Left kidney (tissue), 8 donors: Measurements from ENCODE around the gene SCLT1. TPM values are rescaled to one million over a fixed set of nuclear protein-coding genes. Genes with fewer than 3 reads are reported as not detected.
"Not testable (repeated sequence)": the region's sequence is repeated elsewhere in the genome, so short reads cannot be mapped to it uniquely, and the experiment has no call there.

Experiments
- DNase-seq: peaks from one replicate; pipeline ENCODE4 v3.0.0-alpha.2; 2013
- long read RNA-seq, 8 donors: transcript quantifications; one replicate each; lab custom pipeline, GENCODE V29; 2026
- polyA plus RNA-seq: library from polyadenylated mRNA; unstranded; fragments of 120-200 nt; gene quantifications from one replicate; pipeline ENCODE4 v1.2.1, GENCODE V29; 2013; ENCODE audit not compliant: insufficient read length

Gene SCLT1
- polyA plus RNA-seq = 24.6 TPM
- long read RNA-seq, donor 1, partial matches to known transcripts = 0 of 2 reads
- long read RNA-seq, donor 1, other reads (novel, unspliced or antisense) = 0 of 2 reads
- long read RNA-seq, donor 2 = 0 reads
- long read RNA-seq, donor 3 = 0 reads
- long read RNA-seq, donor 4 = 0 reads
- long read RNA-seq, donor 5, partial matches to known transcripts = 12 of 13 reads
- long read RNA-seq, donor 5, other reads (novel, unspliced or antisense) = 0 of 13 reads
- long read RNA-seq, donor 6 = 0 reads
- long read RNA-seq, donor 7, partial matches to known transcripts = 51 of 51 reads
- long read RNA-seq, donor 7, other reads (novel, unspliced or antisense) = 0 of 51 reads
- long read RNA-seq, donor 8 = 0 reads

DNA sequence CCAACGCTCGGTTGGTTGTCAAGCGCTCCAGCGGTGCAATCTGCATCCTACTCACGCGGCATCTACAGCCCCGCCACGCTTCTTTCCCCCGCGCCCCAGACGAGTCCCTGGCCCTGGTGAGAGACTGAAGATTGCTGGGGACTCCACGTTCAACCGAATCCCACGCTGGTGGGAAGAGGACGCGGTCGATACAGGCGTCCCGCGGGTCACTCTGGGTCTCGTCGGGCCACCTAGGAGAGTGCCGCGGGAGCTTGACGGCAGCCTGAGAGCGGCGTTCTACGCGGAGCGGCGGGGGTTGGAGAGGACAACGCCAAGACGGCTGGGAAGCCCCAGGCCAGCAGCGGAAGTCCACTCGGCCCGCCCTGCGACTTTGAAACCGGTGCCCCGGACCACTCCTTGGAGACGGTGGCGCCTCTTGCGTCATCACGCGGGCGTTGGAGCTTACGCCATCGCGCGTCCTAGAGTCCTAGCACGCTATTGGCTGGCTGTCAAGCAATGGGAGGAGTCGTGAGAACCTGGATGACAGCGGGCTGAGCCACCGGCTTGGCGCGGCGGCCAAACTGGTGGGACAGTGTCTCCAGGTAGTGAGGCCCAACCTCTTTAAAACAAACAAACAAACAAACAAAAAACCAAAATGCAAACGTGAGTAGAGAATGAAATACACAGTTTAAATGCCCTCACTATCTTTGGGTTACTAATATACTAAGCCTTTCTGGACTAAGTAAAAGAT lies at the start of gene SCLT1:
Gene SCLT1 (minus strand): TSS at position 349 of the 730 bp plus-strand sequence. CDS start 436 bp downstream, outside the sequence.
- DNase-seq = peak; percentile 98

DNA sequence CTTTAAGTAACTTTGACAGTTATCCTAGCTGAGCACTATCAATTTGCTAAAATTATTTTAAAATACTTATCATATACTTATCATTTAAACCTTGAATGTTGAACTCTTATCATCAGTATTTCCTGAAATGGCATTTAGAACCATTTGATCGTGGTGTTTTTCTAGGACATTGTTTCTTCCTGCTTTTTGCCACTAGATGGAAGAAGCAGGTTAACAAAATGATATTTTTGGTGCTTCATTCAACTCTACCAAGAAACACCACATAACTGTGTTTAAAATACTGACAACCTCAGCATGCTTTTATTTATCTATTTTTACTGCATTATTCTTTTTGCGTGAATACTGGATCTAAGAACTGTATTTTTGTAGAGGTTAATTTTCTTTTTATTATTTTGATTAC lies 47.2 kb upstream of the SCLT1 start:
- DNase-seq = no peak

DNA sequence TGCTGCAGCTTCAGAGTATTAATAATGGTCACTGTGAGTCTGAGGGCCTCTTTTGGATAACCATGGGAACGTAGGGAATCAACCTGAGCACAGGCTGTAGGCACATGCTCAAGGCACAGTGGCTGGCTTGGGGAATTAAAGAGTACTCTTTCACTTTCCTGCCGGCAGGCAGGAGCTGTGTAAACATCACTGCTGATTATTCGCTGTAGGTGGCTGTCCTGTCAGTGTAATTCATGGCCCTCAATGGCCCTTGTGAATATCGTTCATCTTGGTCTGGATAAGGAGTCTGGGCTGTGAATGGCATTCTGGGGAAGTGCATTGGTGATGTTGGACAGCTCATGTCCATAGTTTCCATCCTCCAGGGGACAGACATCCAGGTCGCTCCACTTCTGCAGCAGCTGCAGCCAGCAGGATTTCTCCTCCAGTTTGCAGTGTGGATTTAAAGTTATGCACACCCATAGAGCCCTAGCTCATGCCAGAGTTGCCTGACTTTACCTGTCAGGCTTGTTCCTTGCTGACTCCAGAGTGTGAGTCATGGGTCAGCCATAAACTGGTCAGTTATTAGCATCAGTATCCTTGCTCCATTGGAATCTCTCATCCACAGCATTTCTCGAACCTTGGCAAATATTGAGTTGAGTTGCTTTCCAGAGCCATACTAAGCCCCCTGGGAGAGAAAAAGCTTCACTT lies 45.6 kb upstream of the SCLT1 start:
- no peak for DNase-seq

GRCh38 chr4:129136433-129136832 lies 43.1 kb upstream of the SCLT1 start:
- no peak for DNase-seq

- DNase-seq = no peak
Observed at GRCh38 chr4:129131343-129131742, 38.0 kb upstream of the SCLT1 start.

DNA sequence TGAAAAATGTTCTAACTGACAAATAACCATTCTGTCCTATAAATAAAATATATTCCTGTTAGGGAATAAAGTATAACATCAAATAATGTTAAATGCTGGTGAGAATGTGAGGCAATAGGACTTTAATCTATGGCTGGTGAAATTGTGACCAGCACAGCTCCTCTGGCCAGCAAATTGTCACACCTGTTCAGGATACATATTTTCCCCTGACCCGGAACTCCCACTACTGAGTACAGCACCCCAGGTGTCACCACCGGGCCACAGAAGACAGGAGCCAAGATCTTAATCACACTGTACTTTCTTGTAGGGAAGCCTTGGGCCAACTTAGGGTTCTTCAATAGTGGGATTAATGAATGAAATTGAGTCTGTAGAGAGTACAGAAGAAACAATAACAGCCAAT lies 35.8 kb upstream of the SCLT1 start:
- no peak for DNase-seq

GRCh38 chr4:129126614-129127013 lies 33.3 kb upstream of the SCLT1 start:
- not testable (repeated sequence) for DNase-seq

DNA sequence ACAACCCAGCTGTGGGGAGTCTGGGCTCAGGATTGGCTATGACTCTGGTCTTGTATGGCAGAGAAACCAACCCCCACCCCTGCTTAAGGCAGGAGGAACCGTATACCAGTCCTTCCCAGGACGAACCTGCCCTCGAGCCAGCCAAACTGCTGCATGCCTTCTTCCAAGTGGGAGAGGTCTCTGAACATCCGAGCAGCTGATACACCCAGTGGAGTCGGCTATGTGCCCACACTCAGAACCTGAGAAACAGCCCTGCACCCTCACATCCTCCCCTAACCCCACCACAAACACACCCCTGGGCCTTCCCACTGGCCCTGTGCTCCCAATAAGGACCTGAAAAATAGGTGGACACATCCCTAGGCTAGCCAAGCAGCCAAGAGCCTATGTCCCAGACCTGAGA lies 24.4 kb upstream of the SCLT1 start:
- no peak for DNase-seq

DNA sequence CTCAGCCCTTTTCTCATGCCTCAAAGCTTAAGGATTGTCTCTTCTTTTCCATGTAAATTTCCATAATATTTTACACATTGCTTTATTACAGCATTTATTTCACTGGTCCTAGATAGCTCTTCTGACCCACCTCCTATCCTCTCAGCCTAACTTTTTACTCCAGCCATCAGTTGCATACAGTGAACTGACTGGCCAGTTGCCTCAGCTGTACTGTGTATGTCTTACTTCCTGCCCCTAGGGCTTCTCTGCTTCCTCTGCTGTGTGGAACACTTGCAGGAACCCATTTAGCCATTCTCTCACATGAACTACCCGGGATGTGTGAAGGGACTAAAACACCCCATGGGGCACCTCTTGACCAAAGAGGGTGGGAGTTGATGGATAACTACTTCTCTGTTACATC lies 20.6 kb upstream of the SCLT1 start:
- no peak for DNase-seq

DNA sequence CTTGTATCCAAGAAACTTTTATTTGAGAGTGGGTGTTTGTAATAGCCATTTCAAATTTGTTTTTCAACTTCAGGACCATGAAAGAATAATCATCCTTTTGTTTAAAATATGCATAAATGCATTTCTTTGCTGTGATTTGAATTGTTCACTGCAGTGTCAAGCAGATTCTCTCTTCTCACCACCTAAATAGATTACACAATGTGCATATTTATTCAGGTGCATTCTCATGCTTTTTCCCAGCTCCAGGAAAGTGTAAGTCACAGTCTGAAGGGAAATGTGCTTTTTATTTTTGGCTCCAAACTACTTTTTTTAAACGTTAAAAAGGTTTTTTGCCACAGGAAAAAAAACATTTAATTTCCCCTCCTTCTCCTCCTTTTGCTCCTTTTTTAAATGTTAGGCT lies 20.1 kb upstream of the SCLT1 start:
- DNase-seq = no peak

DNA sequence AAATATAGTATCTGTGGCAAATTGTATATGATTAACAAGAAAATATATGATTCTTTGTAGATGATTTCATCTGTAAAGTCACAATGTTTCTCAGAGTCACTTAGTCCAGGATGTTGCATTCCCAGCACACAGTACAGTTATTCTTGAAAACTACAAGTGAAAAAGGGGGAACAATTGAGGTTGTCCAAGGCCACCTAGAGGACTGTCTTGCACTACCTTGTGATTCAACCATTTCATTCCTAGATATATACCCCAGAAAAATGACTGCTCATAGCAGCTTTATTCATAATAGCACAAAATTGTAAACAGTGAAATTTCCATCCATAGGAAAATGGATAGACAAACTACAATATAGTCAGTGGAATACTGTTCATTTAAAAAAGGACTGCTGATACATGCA lies 18.6 kb upstream of the SCLT1 start:
- no peak for DNase-seq

DNA sequence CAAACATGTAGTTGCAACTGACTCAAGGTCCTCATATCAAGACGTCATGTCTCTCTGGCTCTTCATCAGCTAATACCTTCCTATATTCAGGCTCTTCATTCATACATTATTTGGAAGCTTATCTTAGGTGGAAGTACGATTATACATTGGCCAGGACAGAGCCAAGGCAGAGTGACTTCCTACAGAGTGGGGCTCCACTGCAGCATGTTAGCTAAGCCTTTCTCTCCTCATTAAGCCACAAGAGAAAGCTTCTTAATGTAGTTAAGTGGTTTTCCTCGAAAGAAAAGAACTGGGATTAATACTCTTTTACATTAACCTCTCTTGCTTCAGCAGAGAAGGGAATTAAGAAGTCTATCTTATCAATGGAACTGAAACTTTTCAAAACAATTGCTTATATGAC lies 17.6 kb upstream of the SCLT1 start:
- no peak for DNase-seq

- DNase-seq = no peak
Observed at GRCh38 chr4:129109965-129110824, 16.9 kb upstream of the SCLT1 start.

GRCh38 chr4:129098531-129099001 lies 5.2 kb upstream of the SCLT1 start:
- no peak for DNase-seq

DNA sequence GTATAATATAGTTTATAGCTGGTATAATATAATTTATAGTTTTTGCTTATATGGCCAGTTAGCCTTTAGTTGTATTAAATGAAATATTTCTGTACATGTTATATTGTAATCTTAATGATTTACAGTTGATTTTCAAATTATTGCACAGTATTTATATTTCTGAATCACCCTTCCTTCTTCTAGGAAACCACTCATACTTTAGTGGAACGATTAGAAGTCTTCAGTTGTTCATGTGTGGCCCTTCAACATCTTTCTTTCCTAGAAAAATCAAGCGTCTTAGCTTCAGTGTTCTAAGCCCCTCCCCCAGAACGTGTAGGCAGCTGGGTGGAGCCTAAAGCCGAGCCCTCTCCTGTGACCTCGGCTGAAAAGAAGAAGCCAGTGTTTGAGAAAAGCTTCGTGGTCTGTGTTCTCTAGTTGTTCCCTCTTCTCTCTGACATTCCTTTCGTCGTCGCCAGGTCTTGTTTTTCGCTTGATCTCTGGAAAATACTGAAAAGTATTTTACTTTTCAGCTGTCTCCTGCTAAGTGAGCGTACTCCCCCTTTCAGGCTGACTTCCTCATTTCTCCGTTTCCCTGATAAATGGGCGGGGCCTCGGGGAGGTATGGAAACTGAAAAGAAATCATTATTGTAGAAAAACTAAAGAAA lies 2.6 kb upstream of the SCLT1 start, which contains the start of gene C4orf33:
Gene C4orf33 (plus strand): TSS at position 342 of the 644 bp plus-strand sequence. CDS start 6,459 bp downstream, outside the sequence.
- DNase-seq = peak; percentile 71

DNA sequence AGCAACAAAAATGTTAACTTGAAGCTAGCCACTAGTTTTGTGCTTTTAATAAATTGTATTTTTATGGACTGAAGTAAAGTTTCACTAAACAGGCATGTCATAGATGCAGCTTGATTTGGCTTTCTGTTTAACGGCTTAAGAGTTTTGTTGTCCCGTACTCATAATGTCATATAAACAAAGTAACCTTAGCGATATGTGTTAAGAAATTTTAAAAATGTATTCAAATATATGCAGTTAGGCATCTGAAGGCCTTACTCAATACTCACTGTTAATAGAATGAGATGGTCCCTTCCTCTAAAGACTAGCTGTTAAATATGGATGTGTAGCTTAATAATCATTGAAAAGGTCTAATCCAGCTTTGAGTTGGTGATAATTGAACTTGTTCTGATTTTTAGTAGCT lies 1.0 kb upstream of the SCLT1 start:
- DNase-seq = no peak

GRCh38 chr4:129092631-129093190 lies 628 bp downstream of the SCLT1 start:
- peak; percentile 35 for DNase-seq

- no peak for DNase-seq
Observed at GRCh38 chr4:129087516-129087915, 5.8 kb downstream of the SCLT1 start.

DNA sequence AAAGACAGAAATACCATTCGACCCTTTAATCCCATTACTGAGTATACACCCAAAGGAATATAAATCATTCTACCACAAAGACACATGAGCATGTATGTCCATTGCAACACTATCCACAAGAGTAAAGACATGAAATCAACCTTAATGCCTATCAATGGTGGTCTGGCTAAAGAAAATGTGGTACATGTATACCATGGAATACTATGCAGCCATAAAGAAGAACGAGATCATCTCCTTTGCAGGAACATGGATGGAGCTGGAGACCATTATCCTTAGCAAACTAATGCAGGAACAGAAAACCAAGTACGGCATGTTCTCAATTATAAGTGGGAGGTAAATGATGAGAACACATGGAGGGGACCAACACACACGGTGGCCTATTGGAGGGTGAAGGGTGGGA lies 7.9 kb downstream of the SCLT1 start:
- DNase-seq = no peak

DNA sequence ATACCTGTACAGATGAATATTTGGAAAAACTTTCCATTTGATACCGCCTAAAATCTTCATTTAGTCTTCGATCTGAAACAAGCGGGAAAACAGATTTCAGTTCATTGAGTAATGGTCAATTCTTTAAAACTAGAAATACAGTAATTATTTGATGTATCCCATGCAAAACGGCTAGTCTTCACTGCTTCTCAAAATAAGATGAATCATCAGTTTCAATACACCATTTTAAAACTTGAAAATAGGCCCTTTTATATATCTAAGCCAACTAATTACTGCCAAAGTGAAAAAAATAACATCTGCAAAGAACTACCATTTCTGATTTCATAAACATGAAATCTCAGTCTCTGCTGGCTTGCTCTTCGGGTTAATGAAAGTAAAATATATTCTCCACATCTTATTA lies 11.0 kb downstream of the SCLT1 start:
- no peak for DNase-seq

DNA sequence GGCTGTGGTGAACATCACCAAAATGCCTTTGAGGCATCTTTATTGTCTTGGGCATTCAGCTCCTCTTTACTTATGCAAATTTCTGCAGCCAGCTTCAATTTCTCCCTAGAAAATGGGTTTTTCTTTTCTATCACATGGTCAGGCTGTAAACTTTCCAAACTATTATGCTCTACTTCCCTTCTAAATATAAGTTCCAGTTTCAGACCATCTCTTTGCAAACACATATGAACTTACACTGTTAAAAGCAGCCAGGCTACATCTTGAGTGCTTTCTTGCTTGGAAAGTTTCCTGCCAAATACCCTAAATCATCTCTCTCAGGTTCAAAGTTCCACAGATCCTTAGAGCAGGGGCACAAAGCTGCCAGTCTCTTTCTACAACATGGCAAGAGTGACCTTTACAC lies 13.2 kb downstream of the SCLT1 start:
- no peak for DNase-seq
